22Rv1 (cell line): ENCODE measurements around the gene RAB22A.

Experiments
- ZFX ChIP-seq: fragments of 450-650 bp; IDR thresholded peaks from 2 replicates; pipeline ENCODE4 v1.6.1; 2017; ENCODE audit warnings: antibody characterized with exemption, borderline replicate concordance
- TF ChIP-seq, protein P1 (sequence below): fragments of 450-650 bp; IDR thresholded peaks from 2 replicates; pipeline ENCODE4 v1.5.1; 2017; ENCODE audit warnings: mild to moderate bottlenecking

- TF ChIP-seq, protein P1, sequence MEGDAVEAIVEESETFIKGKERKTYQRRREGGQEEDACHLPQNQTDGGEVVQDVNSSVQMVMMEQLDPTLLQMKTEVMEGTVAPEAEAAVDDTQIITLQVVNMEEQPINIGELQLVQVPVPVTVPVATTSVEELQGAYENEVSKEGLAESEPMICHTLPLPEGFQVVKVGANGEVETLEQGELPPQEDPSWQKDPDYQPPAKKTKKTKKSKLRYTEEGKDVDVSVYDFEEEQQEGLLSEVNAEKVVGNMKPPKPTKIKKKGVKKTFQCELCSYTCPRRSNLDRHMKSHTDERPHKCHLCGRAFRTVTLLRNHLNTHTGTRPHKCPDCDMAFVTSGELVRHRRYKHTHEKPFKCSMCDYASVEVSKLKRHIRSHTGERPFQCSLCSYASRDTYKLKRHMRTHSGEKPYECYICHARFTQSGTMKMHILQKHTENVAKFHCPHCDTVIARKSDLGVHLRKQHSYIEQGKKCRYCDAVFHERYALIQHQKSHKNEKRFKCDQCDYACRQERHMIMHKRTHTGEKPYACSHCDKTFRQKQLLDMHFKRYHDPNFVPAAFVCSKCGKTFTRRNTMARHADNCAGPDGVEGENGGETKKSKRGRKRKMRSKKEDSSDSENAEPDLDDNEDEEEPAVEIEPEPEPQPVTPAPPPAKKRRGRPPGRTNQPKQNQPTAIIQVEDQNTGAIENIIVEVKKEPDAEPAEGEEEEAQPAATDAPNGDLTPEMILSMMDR = no peak
- no peak for TF ChIP-seq ZFX
Observed at GRCh38 chr20:58362206-58362516, 52.6 kb downstream of the RAB22A start.
